HT1080 (cell line): ENCODE data around the gene CRABP2. TPM values are rescaled to one million over a fixed set of nuclear protein-coding genes. Genes with fewer than 3 reads are reported as not detected.

Source experiments
- DNase-seq: peaks from one replicate; pipeline ENCODE4 v3.0.0-alpha.2; 2015; ENCODE audit warnings: low read depth
- total RNA-seq: library from RNA; depleted of rRNA; stranded (reverse); fragments of >200 nt; shearing (Covaris generic); gene quantifications from 2 replicates; pipeline ENCODE4 v1.2.3, GENCODE V29; 2014

Gene CRABP2
- total RNA-seq, 1 experiment from 2014 or later = 8.6 TPM

- peak; percentile 76 for DNase-seq
Measured at GRCh38 chr1:156709757-156710489, 4.5 kb upstream of the CRABP2 start.

DNA sequence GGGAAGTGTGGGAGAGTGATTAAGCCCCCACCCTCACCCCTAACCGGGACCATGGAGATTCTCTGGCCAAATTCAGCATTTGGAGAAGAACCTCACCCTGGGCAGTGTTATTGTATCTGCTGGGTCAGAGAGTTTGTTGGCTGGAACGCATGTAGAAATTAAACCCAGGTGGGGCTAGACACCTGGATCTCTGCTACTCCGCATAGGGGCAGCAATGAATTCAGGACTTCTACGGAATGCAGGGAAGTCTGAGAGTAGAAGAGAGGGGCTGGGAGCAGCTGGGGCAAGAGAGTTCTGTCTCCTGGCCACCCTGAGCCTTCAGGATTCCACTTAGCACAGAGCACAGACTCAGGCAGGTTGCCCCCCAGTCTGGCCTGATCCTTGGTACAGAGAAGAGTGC lies 3.6 kb upstream of the CRABP2 start:
- DNase-seq = no peak

- DNase-seq = no peak
Measured at GRCh38 chr1:156708218-156708661, 2.9 kb upstream of the CRABP2 start.

DNA sequence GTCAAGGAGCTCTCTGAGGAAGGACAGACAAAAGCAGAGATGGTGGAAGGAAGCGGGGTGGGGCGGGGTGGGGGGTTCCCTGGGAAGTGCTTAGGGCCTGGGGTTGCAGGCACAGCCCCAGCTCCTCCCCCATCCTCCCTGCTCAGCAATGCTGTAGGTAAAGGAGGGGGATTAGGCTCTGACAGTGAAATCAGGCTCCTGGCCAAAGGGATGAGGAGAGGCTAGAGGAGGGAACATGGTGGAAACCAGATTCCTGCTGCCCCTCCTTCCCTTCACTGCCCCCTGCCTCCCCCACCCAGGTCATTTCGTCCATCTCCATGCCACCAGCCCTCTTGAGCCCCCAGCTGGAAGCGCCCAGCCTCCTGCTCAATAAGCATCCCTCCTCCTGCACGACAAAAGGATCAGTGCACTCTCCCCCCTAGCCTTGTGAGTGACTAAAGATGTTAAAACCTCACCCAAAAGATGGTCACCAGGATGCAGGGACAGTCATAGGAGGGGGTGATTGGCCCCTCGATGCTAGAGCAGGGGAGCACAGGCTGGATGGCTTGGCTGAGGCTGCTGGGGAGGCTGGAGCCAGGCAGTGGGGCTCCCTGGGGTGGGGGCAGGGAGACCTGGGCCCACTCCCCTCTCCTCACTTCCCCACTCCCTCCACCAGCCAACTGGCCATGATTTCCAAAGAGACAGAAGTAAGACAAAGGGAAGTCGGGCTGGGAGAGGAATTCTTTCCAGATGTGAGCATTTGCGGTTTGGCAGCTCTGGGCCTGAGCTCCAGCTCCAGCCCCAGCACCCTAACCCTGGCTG lies 2.2 kb upstream of the CRABP2 start:
- no peak for DNase-seq

GRCh38 chr1:156706657-156707416 lies 1.5 kb upstream of the CRABP2 start:
- no peak for DNase-seq

- peak; percentile 37 for DNase-seq
Measured at GRCh38 chr1:156705918-156706656, 704 bp upstream of the CRABP2 start.

- DNase-seq = peak; percentile 79
Measured at GRCh38 chr1:156704930-156705320, 458 bp downstream of the CRABP2 start.

- no peak for DNase-seq
Measured at GRCh38 chr1:156704166-156704711, 1.1 kb downstream of the CRABP2 start.

DNA sequence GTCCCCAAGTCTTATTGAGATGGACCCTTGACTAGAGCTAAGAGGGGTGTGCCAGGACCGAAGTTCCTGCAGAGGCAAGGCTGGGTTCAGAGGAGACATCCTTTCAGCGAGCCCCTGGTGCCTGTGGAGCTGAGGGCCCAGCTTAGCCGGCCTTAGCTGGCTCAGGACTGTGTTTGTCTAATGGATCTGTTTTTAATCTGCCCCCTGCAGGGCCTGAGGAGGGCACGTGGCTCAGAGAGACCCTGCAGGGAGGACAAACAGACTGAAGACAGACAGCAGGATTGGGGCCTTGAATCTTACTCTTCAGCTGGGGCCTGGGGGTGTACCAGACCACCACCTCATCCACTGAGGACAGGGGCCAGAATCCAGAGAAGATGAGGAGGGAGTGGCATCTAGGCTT lies 1.6 kb downstream of the CRABP2 start:
- DNase-seq = no peak

DNA sequence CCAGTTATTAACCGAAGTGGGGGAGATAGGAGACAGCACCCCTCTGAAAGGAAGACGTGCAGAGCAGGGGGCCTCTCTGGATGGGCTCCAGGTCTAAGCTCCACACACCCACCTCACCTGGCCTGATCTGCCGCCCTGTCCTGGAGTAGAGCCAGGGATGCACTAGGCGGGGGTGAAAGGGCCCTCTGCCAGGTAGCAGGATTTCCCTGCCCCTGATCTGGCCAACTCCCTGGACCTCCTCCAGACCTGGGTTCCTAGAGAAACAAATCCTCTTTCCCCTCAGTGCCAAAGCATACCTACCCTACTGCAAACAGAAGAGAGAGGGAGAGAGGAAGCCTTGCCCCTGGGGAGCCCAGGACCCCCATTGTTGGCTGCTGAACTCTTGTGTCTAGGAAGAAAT lies 2.0 kb downstream of the CRABP2 start:
- no peak for DNase-seq

DNA sequence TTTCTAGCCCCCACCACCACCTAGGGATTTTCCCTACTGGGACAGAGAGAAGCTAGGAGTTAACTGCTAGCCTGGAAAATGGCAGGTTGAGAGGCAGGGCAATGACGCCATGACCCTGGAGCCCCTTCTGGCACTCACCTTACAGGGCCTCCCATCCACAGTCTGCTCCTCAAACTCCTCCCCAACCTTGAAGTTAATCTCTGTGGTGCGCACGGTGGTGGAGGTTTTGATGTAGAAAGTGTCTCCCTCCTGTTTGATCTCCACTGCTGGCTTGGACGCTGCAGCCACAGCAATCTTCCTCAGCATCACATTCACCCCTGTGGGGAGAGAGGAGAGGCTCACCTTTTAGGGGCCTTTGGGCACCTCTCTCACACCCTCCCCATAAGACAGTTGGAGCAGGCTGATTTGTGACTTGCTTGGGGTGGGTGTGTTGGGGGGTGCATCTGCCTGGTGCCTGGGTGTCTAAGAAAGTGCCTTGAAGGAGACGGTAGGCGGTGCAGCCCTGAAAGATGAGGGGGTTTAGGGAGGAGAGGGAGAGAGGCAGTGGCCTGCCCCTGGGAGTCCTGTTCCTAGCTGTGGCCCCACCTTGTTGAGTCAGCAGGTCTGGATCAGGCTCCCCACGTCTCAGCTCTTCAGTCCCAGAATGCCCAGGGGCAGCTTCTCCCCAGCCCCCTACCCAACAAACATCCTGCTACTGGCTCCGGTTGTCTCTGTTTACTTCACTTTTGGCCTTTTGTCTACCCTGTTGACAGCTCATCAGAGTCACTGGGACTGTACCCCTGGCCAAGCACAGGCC lies 4.4 kb downstream of the CRABP2 start:
- DNase-seq = no peak

GRCh38 chr1:156698995-156699394 lies 6.4 kb downstream of the CRABP2 start:
- no peak for DNase-seq

GRCh38 chr1:156697481-156697880 lies 7.9 kb downstream of the CRABP2 start:
- DNase-seq = no peak

- DNase-seq = no peak
Measured at GRCh38 chr1:156696755-156697154, 8.6 kb downstream of the CRABP2 start.

DNA sequence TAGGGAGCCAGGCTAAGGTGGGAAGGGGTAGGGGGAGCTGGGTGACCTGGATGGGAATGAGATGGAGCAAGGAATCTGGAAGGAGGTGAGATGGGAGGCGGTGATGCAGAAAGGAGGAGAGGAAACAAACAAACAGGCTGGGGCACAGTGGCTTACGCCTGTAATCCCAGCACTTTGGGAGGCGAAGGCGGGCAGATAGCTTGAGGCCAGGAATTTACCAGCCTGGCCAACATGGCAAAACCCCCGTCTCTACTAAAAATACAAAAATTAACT lies 10.8 kb downstream of the CRABP2 start:
- no peak for DNase-seq

- no peak for DNase-seq
Measured at GRCh38 chr1:156693848-156694689, 11.3 kb downstream of the CRABP2 start.

DNA sequence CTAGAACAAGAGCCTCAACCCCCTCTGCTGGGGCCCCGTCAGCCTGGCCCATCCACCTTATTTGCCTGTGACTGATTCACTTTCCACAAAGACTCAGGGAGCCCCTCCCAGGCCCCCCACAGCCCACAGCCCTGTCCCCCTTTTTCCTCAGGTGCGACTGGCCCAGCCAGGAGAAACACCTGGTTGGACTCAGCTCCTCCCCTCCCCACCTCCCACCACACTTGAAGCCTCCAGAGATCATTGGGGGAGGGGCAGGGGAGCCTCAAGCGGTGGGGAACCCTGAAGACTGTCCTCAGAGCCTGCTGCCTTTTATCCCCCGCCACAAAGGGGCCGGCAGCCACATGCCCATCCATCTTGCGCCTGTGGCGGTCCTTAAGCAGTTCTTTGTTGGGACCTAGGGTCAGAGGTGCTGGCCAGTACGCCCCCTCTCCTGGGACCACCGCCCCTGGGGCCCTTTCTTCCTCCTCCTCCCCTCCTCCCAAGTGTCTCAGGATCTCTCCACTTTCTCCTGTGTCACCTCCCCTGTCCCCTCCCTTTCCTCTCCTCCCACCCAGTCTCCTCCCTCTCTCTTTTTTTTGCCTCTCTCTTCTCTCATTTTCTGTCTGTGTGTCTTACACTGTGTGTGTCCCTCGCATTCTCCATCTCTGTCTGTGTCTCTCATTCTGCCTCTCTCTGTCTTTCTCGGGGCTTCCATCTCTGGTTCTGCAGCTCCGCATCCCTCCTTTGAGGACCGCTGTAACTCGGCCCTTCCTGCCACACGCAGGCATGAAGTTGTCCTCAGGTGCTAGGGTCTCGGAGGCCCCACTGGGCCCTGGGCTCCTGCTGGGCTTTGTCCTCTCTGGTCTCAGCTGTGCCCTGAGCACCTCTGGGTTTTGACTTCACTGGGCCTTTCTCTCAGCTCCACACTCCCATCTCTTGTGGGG lies 12.2 kb downstream of the CRABP2 start:
- no peak for DNase-seq

DNA sequence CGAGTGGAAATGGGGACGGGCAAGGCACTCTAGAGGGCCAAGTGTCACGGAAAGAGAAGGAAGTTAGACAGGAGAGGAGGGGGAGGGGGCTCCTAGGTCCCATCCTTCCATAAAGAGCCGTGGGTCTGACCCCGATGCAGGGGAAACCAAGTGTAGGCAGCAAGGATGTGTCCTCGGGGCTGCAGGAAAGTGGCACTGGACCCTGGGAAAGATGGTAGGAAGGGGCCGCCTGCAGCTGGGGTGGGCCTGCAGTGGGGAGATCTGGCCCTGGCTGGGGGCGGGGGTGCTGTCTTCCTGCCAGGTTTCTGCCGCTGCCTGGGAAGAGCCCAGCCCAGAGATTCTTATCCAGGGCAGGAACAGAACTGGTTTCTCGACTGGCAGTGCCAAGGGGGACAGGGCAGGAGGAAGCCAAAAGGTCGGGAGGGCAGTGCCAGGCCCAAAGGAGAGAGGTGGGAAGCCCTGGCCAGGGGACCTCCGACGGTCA lies 12.9 kb downstream of the CRABP2 start:
- DNase-seq = no peak
